WI38 (cell line): ENCODE data around the gene ELMOD3.

Experiments used
- H3K4me3 ChIP-seq: 2 replicates; pipeline ENCODE4 v1.5.1; 2011; ENCODE audit warnings: low read depth, mild to moderate bottlenecking, control low read depth, low read length
- TF ChIP-seq, protein P1 (sequence below): IDR thresholded peaks from 2 replicates; pipeline ENCODE4 v1.5.1; 2012; ENCODE audit warnings: low read depth, mild to moderate bottlenecking, control low read depth, low read length

ELMOD3 gene

DNA sequence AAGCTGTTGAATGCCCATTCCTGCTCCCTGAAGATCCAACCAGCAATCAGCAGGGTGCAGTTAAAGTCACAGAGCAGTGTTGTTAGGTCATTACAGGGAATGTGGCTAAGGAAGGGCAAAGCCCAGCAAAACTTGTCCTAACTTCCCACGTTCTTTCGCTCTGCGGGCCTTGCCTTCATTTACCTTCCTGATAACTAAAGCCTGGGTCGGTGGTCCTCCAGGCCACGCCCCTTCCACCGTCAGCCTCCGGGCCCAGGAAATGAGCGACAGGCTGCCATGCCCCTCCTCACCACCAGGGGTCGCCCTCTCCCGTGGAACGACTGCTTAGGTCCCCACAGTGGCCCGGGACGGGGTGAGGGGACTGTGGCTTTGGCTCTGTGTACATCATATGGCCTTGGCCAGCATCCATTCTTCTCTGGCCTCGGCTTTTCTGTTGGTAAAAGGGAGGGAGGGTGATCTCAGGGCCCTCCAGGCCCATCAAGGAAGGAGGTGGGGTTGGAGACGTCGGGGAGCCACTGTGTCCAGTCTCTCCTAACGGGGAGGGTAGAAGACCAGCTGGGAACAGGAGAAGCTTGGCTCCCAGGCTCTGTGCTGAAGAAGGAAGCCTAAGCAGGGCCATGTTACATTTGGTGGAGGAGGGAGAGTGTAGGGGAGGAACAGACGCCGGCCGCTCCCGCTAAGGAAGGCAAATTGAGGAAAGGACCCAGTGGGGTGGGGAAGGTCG lies 66.1 kb downstream of the ELMOD3 start:
- TF ChIP-seq, protein P1, sequence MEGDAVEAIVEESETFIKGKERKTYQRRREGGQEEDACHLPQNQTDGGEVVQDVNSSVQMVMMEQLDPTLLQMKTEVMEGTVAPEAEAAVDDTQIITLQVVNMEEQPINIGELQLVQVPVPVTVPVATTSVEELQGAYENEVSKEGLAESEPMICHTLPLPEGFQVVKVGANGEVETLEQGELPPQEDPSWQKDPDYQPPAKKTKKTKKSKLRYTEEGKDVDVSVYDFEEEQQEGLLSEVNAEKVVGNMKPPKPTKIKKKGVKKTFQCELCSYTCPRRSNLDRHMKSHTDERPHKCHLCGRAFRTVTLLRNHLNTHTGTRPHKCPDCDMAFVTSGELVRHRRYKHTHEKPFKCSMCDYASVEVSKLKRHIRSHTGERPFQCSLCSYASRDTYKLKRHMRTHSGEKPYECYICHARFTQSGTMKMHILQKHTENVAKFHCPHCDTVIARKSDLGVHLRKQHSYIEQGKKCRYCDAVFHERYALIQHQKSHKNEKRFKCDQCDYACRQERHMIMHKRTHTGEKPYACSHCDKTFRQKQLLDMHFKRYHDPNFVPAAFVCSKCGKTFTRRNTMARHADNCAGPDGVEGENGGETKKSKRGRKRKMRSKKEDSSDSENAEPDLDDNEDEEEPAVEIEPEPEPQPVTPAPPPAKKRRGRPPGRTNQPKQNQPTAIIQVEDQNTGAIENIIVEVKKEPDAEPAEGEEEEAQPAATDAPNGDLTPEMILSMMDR, result peak; percentile 81
- H3K4me3 ChIP-seq, result no peak overlapping the region

DNA sequence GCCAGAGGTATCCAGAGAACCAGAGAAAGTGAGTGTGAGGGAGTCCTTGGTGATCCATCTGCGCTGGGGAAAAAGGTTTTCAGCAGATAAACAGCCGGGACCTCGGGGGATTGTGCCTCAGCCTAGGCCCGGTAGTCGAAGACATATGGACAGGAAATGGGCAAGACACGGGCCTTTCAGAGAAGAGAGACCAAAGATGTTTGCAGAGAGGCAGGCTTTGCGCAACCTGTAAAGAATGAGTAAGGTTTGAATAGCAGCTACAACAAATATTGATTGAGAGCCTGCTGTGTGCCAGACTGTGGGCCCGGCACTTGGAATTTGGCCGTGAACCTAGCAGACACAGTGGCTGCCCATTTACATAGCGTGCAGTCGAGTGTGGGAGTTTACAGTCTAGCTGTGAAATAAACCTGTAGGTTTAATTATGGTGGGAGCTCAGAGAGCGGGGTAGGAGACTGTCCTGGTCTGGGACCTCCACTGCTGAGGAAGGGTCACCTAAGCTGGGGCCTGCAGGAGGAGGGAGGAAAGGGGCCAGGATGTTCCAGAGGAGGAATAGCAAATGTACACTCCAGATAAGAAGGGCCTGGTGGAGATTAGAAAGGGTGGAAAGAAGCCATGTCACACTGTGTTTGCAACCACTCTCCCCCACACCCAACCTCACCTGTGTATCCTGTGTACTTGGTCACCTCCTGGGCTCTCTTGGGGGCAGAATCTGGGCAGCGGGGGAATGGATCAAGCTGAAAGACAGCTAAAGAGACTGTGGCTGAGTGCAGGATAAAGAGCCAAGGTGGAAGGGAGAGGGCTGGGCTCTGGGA lies 66.9 kb downstream of the ELMOD3 start:
- no peak overlapping the region for H3K4me3 ChIP-seq

GRCh38 chr2:85422072-85422457 lies 67.5 kb downstream of the ELMOD3 start:
- no peak overlapping the region for H3K4me3 ChIP-seq
- TF ChIP-seq, protein P1, result no peak

More for the DNA sequence above, 66.9 kb downstream of the ELMOD3 start:
- TF ChIP-seq, protein P1, result no peak

DNA sequence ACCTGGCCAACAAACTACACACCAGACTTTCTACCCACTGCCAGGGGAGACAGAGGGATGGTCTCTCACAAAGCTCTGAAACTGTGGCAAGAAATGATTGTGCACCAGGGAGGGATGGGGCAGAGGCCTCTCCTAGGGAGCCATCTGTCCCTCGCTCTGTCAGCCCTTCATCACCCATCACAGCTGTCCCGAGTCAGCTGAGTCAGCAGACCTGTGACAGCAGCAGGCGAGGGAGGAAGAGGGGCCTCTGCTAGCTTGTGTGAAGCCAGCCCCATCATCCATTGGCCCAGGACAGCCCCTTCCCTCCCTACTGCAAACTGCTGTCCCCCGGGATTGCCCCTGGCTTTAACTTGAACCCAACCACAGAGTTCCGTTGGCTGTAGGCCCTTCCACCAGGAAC lies 69.0 kb downstream of the ELMOD3 start:
- no peak overlapping the region for H3K4me3 ChIP-seq
- TF ChIP-seq, protein P1, result no peak

DNA sequence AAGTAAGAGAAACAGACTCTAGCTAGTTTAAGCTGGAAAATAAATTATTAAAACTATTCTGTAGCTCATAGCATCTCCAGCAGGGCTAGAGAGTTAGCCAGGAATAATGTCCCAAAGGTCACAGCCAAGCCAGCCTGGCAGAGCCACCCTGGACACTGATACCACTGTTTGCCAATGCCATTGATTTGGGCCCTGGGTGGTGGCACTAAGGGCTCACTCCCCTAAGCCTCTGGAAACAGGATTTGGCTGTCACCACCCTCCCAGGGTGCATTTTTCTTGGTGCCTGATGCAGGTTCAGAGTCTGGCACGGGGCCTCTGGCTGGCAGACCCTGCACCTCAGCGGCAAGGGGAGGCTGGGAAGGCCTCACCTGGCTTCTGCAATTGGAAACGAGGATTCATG lies 71.0 kb downstream of the ELMOD3 start:
- H3K4me3 ChIP-seq, result no peak overlapping the region
- TF ChIP-seq, protein P1, result no peak

DNA sequence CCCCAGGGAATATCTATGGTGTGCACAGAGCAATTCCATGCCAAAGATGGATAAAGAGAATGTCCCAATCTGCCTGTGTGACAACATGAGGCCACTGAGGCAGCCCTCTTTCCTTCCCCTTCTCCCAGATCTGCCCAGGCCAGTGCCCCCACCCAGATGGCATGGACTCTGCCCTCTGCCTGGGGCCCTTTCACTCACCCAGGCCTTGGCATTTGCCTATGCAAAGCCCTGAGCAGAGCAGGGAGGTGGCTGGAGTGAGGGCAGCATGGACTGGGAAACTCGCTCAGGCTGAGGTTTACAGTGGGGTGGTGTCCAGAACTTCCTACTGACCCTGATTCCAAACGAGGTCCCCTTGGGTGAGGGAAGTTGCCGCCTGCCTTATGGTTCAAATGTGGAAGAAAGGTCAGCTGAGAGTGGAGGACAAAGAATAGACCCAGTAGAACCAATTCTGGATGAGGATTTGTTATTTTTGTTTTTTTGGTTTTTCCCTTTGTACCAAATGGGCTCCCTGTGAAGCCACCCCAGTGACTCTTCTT lies 72.8 kb downstream of the ELMOD3 start:
- TF ChIP-seq, protein P1, result no peak
- no peak overlapping the region for H3K4me3 ChIP-seq

- H3K4me3 ChIP-seq, result no peak overlapping the region
- TF ChIP-seq, protein P1, result no peak
These were observed 73.8 kb downstream of the ELMOD3 start for GRCh38 chr2:85428343-85428881.
